Thyroid gland (tissue), 4 donors: Measurements from ENCODE around the gene INTS1. TPM values are rescaled to one million over a fixed set of nuclear protein-coding genes. Genes with fewer than 3 reads are reported as not detected.
A peak's percentile ranks its signal among the peaks of the same experiment; 100 is the strongest.

Source experiments
- DNase-seq, 2 donors: peaks; one replicate each; pipeline ENCODE4 v3.0.0-alpha.2; 2019
- H3K27ac ChIP-seq, 3 donors: fragments of 200-600 bp; sonication (generic); 1 replicate in 2 of 3; 2 replicates in 1 of 3; pipeline ENCODE4 v1.5.1; 2016 to 2019; ENCODE audit warnings: mild to moderate bottlenecking in 1 of 3, moderate library complexity in 1 of 3
- H3K27me3 ChIP-seq: fragments of 200-600 bp; sonication (generic); one replicate; pipeline ENCODE4 v1.5.1; 2019
- H3K36me3 ChIP-seq, 2 donors: fragments of 200-600 bp; sonication (generic); one replicate each; pipeline ENCODE4 v1.5.1; 2016 to 2019
- H3K4me1 ChIP-seq, 2 donors: fragments of 200-600 bp; sonication (generic); one replicate each; pipeline ENCODE4 v1.5.1; 2017 to 2019
- H3K4me3 ChIP-seq, 3 donors: fragments of 200-600 bp; sonication (generic); replicated peaks in 1 of 3; 1 replicate in 2 of 3; 2 replicates in 1 of 3; pipeline ENCODE4 v1.5.1; 2016; ENCODE audit warnings: mild to moderate bottlenecking in 1 of 3
- H3K9me3 ChIP-seq: fragments of 200-600 bp; sonication (generic); one replicate; pipeline ENCODE4 v1.5.1; 2017
- POLR2A ChIP-seq, 2 donors: fragments of 450-650 bp; IDR thresholded peaks; one replicate each; pipeline ENCODE4 v1.6.1; 2017; ENCODE audit warnings: antibody characterized with exemption in 2 of 2, mild to moderate bottlenecking in 2 of 2, moderate library complexity in 1 of 2
- WGBS, 2 donors: methylation state at CpG; one replicate each; pipeline ENCODE4 v1.1.5; 2017; 5-methylcytosine and 5-hydroxymethylcytosine counted together
- intact Hi-C: fragments of 100-400 bp; cut with DNase I; formaldehyde crosslinking; loops from one replicate; pipeline ENCODE4 v1.15.1; 2023
- total RNA-seq, 4 donors: library from RNA; depleted of rRNA; stranded (reverse); fragments of >200 nt; gene quantifications; one replicate each; pipeline ENCODE4 v1.2.3, GENCODE V29; 2016
- TF ChIP-seq, protein P1 (sequence below), 6 experiments: fragments of 200-600 bp in 3 of 6; fragments of 450-650 bp in 3 of 6; sonication (generic) in 3 of 6; IDR thresholded peaks; one replicate each; pipeline ENCODE4 v1.5.1; 2016 to 2019; ENCODE audit warnings: antibody characterized with exemption in 6 of 6, mild to moderate bottlenecking in 2 of 6, inconsistent platforms in 1 of 6, moderate library complexity in 1 of 6

INTS1 gene
- total RNA-seq, 4 donors from 2014 or later: 34.5 to 72.3 (median 65.5) TPM

DNA sequence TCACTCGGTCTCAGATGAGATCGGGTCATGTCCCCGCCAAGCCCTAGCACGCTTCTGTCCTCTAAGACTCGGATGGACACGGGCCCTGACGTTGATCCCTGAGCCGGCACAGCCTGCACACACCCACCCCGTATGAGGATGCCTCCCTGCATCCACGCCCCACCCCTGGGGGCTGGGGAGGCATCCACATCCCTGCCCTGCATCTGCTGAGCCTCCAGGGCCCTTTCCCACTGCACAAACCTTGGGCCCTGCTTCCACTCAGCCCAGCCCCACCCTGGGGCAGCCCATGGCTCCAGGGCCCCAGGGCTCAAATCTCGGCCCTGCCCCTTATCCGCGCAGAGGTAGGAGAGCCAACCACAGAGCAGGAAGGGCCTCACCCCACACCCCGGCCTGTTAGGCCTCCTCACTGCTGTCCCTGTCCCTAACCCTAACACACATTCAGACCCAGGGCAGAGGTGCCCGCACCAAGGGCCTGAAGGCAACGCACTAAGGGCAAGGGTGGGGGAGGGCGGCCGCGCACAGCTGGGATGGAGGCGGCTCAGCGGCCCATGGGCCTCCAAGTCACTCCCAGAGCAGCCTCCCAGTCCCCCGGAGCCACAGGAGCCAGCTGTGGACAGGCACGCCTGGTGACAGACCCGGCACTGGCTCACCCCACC lies 35.4 kb downstream of the INTS1 start:
- intact Hi-C loops: no loop called here
- DNase-seq: no peak
- no peaks in the 10 kb centered on the region for H3K27me3 ChIP-seq
- no peak overlapping the region for H3K4me3 ChIP-seq
- no peak overlapping the region for H3K27ac ChIP-seq
- no peaks in the 10 kb centered on the region for H3K9me3 ChIP-seq
- no peak for TF ChIP-seq POLR2A (IDR thresholded peaks at IDR 0.05)
- TF ChIP-seq, protein P1, sequence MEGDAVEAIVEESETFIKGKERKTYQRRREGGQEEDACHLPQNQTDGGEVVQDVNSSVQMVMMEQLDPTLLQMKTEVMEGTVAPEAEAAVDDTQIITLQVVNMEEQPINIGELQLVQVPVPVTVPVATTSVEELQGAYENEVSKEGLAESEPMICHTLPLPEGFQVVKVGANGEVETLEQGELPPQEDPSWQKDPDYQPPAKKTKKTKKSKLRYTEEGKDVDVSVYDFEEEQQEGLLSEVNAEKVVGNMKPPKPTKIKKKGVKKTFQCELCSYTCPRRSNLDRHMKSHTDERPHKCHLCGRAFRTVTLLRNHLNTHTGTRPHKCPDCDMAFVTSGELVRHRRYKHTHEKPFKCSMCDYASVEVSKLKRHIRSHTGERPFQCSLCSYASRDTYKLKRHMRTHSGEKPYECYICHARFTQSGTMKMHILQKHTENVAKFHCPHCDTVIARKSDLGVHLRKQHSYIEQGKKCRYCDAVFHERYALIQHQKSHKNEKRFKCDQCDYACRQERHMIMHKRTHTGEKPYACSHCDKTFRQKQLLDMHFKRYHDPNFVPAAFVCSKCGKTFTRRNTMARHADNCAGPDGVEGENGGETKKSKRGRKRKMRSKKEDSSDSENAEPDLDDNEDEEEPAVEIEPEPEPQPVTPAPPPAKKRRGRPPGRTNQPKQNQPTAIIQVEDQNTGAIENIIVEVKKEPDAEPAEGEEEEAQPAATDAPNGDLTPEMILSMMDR (IDR thresholded peaks at IDR 0.05): no peak
- 92 to 96% methylated on average over 4 to 13 of the region's 24 CpGs for WGBS, 2 donors
- peaks cover 31 to 36% of the 10 kb centered on the region in 2 donors for H3K36me3 ChIP-seq
- H3K4me1 ChIP-seq: peaks cover 6 to 12% of the 10 kb centered on the region in 2 donors

DNA sequence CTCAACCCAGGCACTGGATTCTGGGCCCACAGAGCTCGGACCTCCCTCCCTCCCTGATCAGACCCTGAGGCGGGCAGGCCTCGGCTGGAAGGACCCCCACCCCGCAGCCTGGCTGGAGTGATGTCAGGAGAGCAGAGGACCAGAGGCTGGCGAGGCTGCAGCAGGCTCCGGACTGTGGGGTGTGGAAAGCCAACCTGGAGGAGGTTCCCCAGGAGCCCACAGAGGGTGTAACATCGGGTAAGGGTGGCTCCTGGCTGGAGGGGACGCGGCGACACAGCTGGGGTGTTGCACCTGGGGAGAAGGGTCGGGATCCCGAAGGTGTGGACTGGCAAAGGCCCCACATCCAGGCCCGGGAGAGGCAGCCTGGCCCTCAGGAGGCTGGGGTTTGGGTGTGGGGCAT lies 36.0 kb downstream of the INTS1 start:
- Histone ChIP-seq H3K4me1 (peaks cover 6 to 12% of the 10 kb centered on the region in 2 donors), H3K4me3 (no peak overlapping the region), H3K27ac (no peak overlapping the region), H3K27me3 (no peaks in the 10 kb centered on the region), H3K36me3 (peaks cover 29 to 31% of the 10 kb centered on the region in 2 donors), H3K9me3 (no peaks in the 10 kb centered on the region)
- no peak for DNase-seq
- intact Hi-C loops: no loop called here
- WGBS, 2 donors: 97 to 98% methylated on average over 10 to 13 of the region's 13 CpGs
- no peak for TF ChIP-seq POLR2A (IDR thresholded peaks at IDR 0.05)
- TF ChIP-seq, protein P1 (IDR thresholded peaks at IDR 0.05): no peak

DNA sequence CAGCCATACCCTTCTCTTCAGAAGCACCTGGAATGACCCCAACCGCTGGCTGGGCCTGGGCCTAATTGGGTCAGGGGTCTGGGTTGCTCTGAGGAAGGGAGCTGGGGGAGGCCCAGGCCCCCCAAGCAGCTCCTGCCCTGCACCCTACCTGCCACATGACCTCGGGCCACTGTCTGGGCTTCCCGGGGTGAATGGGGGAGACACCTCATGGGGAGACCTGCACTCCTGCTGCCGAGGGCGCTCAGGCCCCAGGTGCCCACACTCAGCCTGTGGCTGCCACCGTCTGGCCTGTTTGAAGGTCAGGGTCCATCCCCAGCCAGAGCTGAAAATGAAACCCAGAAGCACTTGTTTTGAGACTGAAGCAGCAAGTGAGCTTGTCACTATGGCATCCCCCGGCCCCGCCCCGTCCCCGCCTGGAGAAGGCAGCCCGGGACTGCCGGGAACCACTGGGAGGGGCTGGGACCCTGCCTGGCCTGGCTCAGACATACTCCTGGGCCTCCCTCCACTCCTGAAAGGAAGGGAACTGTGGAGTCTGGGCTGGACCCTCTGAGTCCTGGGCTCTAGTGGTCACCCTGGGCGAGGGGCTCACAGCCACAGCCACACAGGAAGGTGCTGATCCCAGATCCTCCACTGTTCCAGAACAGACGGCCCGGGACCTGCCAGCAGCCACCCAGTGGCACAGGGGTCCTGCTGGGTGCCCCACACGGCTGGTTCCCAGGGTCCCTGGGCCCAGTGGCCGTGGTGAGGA lies 37.5 kb downstream of the INTS1 start:
- no peak for TF ChIP-seq POLR2A (IDR thresholded peaks at IDR 0.05)
- TF ChIP-seq, protein P1 (IDR thresholded peaks at IDR 0.05): peak in 1 of 6 experiments; percentile 6
- WGBS, 2 donors: 28 to 39% methylated on average over 5 to 7 of the region's 17 CpGs
- peak; percentile 79 to 88 for DNase-seq
- intact Hi-C loops: no loop called here
- Histone ChIP-seq H3K9me3 (no peaks in the 10 kb centered on the region), H3K4me3 (no peak overlapping the region), H3K4me1 (peaks cover 6 to 12% of the 10 kb centered on the region in 2 donors), H3K36me3 (peaks cover 14 to 16% of the 10 kb centered on the region in 2 donors), H3K27me3 (no peaks in the 10 kb centered on the region), H3K27ac (peak overlapping the region; percentile 10 to 34 (median 33))

DNA sequence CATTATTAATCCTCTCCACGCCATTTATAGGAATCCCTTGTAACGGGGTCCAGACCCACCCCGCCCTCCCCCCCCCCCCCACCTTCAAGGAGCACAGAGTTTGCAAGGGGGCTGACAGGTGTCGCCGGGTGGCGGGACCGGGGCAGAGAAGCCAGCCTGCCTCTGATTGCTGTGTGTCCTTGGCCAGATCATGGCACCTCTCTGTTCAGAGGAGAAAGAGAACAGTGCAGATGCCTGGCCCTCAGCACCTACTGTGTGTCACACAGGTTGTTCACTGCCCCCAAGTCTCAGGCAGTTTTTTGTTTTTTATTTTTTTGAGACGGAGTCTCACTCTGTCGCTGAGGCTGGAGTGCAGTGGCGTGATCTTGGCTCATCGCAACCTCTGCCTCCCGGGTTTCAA lies 39.5 kb downstream of the INTS1 start:
- TF ChIP-seq POLR2A (IDR thresholded peaks at IDR 0.05): no peak
- TF ChIP-seq, protein P1 (IDR thresholded peaks at IDR 0.05): no peak
- no peak for DNase-seq
- H3K9me3 ChIP-seq: no peaks in the 10 kb centered on the region
- 77 to 80% methylated on average over 12 of the region's 12 CpGs for WGBS, 2 donors
- H3K27me3 ChIP-seq: no peaks in the 10 kb centered on the region
- intact Hi-C loops: no loop called here
- no peak overlapping the region for H3K27ac ChIP-seq
- peaks cover 6 to 29% of the 10 kb centered on the region in 2 donors for H3K4me1 ChIP-seq
- no peak overlapping the region for H3K4me3 ChIP-seq
- no peaks in the 10 kb centered on the region for H3K36me3 ChIP-seq

DNA sequence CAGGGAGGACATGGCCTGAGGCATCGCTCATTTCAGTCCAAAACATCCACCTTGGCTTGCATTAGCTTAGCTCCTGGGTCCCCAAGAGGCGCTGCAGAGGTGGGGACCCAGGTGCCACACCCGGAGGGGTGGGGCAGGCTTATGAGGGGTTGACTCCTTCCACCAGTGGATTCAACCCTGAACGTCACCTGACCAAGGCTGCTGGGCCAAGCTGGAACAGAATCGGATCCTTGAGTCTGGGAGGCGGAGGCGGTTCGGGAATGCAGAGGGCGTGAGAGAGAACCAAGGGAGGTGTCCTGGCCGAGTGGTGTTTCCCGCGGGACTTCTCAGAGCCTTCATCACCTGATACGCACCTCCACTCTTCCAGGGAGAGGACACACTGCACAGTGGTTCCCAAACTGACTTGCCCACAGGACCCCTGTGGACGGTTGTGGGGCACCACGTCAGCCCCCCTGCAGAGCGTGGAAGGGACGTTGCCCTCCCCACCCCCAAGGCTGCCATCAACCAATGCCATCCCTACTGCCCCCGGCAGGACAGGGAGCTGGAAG lies 40.4 kb downstream of the INTS1 start:
- H3K4me3 ChIP-seq: no peak overlapping the region
- H3K27me3 ChIP-seq: no peaks in the 10 kb centered on the region
- H3K4me1 ChIP-seq: peaks cover 9 to 31% of the 10 kb centered on the region in 2 donors
- H3K36me3 ChIP-seq: no peaks in the 10 kb centered on the region
- WGBS, 2 donors: 60 to 69% methylated on average over 18 of the region's 18 CpGs
- H3K9me3 ChIP-seq: no peaks in the 10 kb centered on the region
- intact Hi-C loops: no loop called here
- no peak overlapping the region for H3K27ac ChIP-seq
- no peak for DNase-seq
- no peak for TF ChIP-seq POLR2A (IDR thresholded peaks at IDR 0.05)
- TF ChIP-seq, protein P1 (IDR thresholded peaks at IDR 0.05): no peak
